ENCODE data around the gene RPA1.

DNA sequence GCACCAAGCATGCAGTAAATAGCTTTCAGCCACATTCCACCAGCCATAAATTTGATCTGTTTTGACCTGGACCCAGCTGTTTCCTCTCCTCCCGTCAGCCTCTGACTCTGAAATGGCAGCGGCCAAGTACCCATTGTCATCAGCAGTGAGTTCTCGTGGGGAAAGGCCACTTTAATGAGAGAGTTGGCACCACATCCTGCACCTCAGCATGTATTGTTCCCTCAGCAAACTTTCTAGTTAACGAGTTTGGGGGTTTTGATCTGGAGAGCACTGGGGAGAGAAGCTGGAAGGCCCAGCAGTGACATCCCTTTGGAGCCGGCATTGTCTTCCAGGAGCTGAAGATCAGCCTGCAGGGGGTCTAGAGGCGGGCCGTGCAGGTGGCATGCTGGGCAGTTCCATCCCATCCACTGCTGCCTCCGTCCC lies 84.9 kb downstream of the RPA1 start:
- TF ChIP-seq SIN3A (IDR thresholded peaks at IDR 0.05; ENCODE audit: borderline replicate concordance, insufficient read depth, low read depth, low read length) (no peak), CTCF (IDR thresholded peaks at IDR 0.05) (no peak)
